HCT116 (cell line): Measurements from ENCODE around the gene SETDB1.

ENCODE experiments used
- CTCF ChIP-seq, 3 experiments: fragments of 200-600 bp in 1 of 3; sonication (generic) in 1 of 3; IDR thresholded peaks in 2 of 3; conservative IDR thresholded peaks in 1 of 3; 2 replicates each; pipeline ENCODE4 v1.5.1; 2012 to 2017; ENCODE audit warnings: low read depth in 2 of 3, low read length in 2 of 3, antibody characterized with exemption in 1 of 3, borderline replicate concordance in 1 of 3, control low read depth in 1 of 3, mild to moderate bottlenecking in 1 of 3, mixed read lengths in 1 of 3, mixed run types in 1 of 3, moderate library complexity in 1 of 3; ENCODE audit not compliant: insufficient read depth in 1 of 3
- EGR1 ChIP-seq: IDR thresholded peaks from 2 replicates; pipeline ENCODE4 v1.6.1; 2012; ENCODE audit warnings: low read depth
- EZH2phosphoT487 ChIP-seq: fragments of 200-600 bp; IDR thresholded peaks from 2 replicates; pipeline ENCODE4 v1.6.1; 2018; ENCODE audit warnings: antibody characterized with exemption, borderline replicate concordance
- JUND ChIP-seq: IDR thresholded peaks from 2 replicates; pipeline ENCODE4 v1.6.1; 2012
- MAX ChIP-seq: IDR thresholded peaks from 2 replicates; pipeline ENCODE4 v1.6.1; 2012
- POLR2A ChIP-seq: IDR thresholded peaks from 2 replicates; pipeline ENCODE4 v1.7.0; 2011; ENCODE audit warnings: borderline replicate concordance; ENCODE audit not compliant: insufficient read depth, insufficient read length; ENCODE audit errors: extremely low read depth
- POLR2AphosphoS5 ChIP-seq: IDR thresholded peaks from 2 replicates; pipeline ENCODE4 v1.6.1; 2011; ENCODE audit warnings: mild to moderate bottlenecking, low read depth, low read length, moderate library complexity
- REST ChIP-seq: IDR thresholded peaks from 2 replicates; pipeline ENCODE4 v1.6.1; 2012; ENCODE audit warnings: low read depth
- YY1 ChIP-seq: IDR thresholded peaks from 2 replicates; pipeline ENCODE4 v1.6.1; 2011; ENCODE audit warnings: low read length, low read depth, moderate library complexity, mild to moderate bottlenecking; ENCODE audit not compliant: insufficient replicate concordance; ENCODE audit errors: extremely low read depth
- ZBTB33 ChIP-seq: IDR thresholded peaks from 2 replicates; pipeline ENCODE4 v1.6.1; 2011; ENCODE audit warnings: mild to moderate bottlenecking, low read length, moderate library complexity; ENCODE audit not compliant: insufficient replicate concordance; ENCODE audit errors: extremely low read depth
- ZNF274 ChIP-seq: fragments of 200-500 bp; sonication (Bioruptor generic); IDR thresholded peaks from 2 replicates; pipeline ENCODE4 v1.6.1; 2014; ENCODE audit warnings: mild to moderate bottlenecking, low read depth, low read length, inconsistent platforms

GRCh38 chr1:150895618-150896017, 30.5 kb upstream of the SETDB1 start:
- no peak for TF ChIP-seq POLR2AphosphoS5
- TF ChIP-seq CTCF (IDR thresholded peaks at IDR 0.05 in 2 of 3, conservative IDR thresholded peaks at IDR 0.05 in 1 of 3; ENCODE audit: borderline replicate concordance in 1 of 3, insufficient read depth in 1 of 3, low read depth in 2 of 3, low read length in 2 of 3) = no peak
- TF ChIP-seq EZH2phosphoT487 = no peak
- TF ChIP-seq EGR1 = no peak
- TF ChIP-seq POLR2A = no peak
- TF ChIP-seq MAX = no peak
- peak; percentile 56; the same call in 1 of the 2 replicates for TF ChIP-seq JUND
- no peak for TF ChIP-seq REST
- TF ChIP-seq ZBTB33 = no peak
- TF ChIP-seq YY1 = no peak
- TF ChIP-seq ZNF274 = no peak
